Measurements from ENCODE around the gene PRUNE2. TPM values are rescaled to one million over a fixed set of nuclear protein-coding genes. Genes with fewer than 3 reads are reported as not detected.

PRUNE2 gene
- total RNA-seq, 2 donors from 2014 or later = 58.6 to 78.9 TPM

DNA sequence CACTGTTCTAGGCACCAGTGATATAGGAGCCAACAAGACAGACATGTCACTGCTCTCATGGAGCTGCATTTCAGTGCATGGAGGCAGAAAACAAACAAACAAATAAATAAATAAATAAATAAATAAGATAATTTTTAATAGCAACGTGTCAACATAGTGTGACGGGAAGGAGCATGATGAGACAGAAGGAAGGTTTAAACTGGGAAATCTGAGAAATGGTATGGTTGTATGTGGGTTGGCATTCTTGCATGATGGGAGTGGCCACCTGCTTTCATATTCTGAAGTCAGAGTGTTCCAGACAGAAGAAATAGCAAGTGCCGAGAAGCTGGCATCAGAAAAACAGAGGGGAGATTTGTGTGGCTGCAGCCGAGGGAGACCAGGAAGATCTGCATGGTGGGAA lies 141.8 kb downstream of the PRUNE2 start, which contains the start of gene PCA3:
Gene PCA3, plus strand, starts transcription at position 301 of the 400 bp plus-strand sequence.
- Histone ChIP-seq H3K4me1 (replicated peaks) (peaks cover 3% of the 10 kb centered on the region), H3K36me3 (no peaks in the 10 kb centered on the region), H3K27ac (no peak within 1 kb of the TSS), H3K27me3 (replicated peaks; ENCODE audit: insufficient read depth) (no peaks in the 10 kb centered on the region), H3K9me3 (no peaks in the 10 kb centered on the region), H3K4me3 (no peak within 1 kb of the TSS)
- TF ChIP-seq, protein P1, sequence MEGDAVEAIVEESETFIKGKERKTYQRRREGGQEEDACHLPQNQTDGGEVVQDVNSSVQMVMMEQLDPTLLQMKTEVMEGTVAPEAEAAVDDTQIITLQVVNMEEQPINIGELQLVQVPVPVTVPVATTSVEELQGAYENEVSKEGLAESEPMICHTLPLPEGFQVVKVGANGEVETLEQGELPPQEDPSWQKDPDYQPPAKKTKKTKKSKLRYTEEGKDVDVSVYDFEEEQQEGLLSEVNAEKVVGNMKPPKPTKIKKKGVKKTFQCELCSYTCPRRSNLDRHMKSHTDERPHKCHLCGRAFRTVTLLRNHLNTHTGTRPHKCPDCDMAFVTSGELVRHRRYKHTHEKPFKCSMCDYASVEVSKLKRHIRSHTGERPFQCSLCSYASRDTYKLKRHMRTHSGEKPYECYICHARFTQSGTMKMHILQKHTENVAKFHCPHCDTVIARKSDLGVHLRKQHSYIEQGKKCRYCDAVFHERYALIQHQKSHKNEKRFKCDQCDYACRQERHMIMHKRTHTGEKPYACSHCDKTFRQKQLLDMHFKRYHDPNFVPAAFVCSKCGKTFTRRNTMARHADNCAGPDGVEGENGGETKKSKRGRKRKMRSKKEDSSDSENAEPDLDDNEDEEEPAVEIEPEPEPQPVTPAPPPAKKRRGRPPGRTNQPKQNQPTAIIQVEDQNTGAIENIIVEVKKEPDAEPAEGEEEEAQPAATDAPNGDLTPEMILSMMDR (IDR thresholded peaks at IDR 0.05) = no peak
- TF ChIP-seq POLR2A (IDR thresholded peaks at IDR 0.05) (no peak), POLR2AphosphoS5 (IDR thresholded peaks at IDR 0.05) (no peak)
- intact Hi-C loops (cut with DNase I) = loop anchor here (5.0 kb wide), 1 partner anchor 143 kb away; the partner anchor contains the start of gene PRUNE2
- DNase-seq (ENCODE audit: low spot score) = no peak
- WGBS = 95% methylated on average over 4 of the region's 4 CpGs

DNA sequence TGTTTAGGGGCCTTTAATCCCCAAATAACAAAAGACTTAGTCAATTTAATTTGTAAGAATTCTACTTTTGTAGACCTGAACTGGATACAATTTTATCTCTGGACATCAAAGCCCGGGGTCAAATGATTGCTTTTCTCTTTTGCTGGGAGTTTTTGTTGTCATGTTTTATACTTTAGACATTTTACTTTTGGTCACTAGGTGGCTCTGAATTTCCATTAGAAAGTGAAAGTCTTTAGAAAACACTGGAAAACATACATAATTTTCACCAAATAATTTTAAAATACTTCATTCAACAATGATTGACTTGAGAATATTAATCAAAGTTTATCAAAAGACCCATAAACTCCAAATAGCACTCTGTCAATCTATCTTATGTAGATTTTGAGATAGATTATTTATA lies 144.5 kb downstream of the PRUNE2 start:
- WGBS = 17% methylated on average over 1 of the region's 1 CpG
- DNase-seq (ENCODE audit: low spot score) = no peak
- no peak for TF ChIP-seq POLR2A (IDR thresholded peaks at IDR 0.05)
- TF ChIP-seq, protein P1 (IDR thresholded peaks at IDR 0.05) = peak in 3 of 4 experiments; percentile 14 to 33 (median 18)
- no peak for TF ChIP-seq POLR2AphosphoS5 (IDR thresholded peaks at IDR 0.05)
- H3K4me3 ChIP-seq = no peak overlapping the region
- H3K27ac ChIP-seq = no peak overlapping the region
- intact Hi-C loops (cut with DNase I) = loop anchor here (5.0 kb wide), 1 partner anchor 146 kb away; the partner anchor contains the start of gene PRUNE2
- H3K4me1 ChIP-seq (replicated peaks) = peaks cover 3% of the 10 kb centered on the region
- H3K27me3 ChIP-seq (replicated peaks; ENCODE audit: insufficient read depth) = no peaks in the 10 kb centered on the region
- no peaks in the 10 kb centered on the region for H3K9me3 ChIP-seq
- no peaks in the 10 kb centered on the region for H3K36me3 ChIP-seq

DNA sequence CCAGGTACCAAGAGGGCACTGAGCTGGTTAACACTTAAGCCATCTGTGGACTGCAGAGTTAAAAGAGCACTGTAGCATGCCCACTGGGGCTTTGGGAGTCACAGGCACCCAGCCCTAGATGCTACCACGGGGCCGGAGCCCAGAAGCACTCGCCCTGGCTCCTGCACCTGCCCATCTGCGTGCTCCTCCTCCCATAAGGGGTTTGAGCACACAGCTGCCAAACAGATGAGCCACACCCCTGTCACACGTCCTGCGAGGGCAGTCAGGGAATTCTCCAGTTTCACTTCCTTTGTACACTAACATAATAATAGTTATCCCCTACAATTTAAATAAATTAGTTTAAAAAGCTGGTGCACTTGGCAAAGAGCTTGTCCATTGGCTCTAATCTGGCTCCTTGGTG lies 146.2 kb downstream of the PRUNE2 start:
- H3K36me3 ChIP-seq = no peaks in the 10 kb centered on the region
- intact Hi-C loops (cut with DNase I) = loop anchor here (5.0 kb wide), 1 partner anchor 148 kb away; the partner anchor contains the start of gene PRUNE2
- no peaks in the 10 kb centered on the region for H3K9me3 ChIP-seq
- H3K27ac ChIP-seq = no peak overlapping the region
- whole genome bisulfite sequencing = 40% methylated on average over 6 of the region's 6 CpGs
- no peak overlapping the region for H3K4me3 ChIP-seq
- DNase-seq (ENCODE audit: low spot score) = no peak
- H3K4me1 ChIP-seq (replicated peaks) = peaks cover 3% of the 10 kb centered on the region
- TF ChIP-seq, protein P1 (IDR thresholded peaks at IDR 0.05) = no peak
- TF ChIP-seq POLR2A (IDR thresholded peaks at IDR 0.05) = no peak
- TF ChIP-seq POLR2AphosphoS5 (IDR thresholded peaks at IDR 0.05) = no peak
- no peaks in the 10 kb centered on the region for H3K27me3 ChIP-seq (replicated peaks; ENCODE audit: insufficient read depth)

DNA sequence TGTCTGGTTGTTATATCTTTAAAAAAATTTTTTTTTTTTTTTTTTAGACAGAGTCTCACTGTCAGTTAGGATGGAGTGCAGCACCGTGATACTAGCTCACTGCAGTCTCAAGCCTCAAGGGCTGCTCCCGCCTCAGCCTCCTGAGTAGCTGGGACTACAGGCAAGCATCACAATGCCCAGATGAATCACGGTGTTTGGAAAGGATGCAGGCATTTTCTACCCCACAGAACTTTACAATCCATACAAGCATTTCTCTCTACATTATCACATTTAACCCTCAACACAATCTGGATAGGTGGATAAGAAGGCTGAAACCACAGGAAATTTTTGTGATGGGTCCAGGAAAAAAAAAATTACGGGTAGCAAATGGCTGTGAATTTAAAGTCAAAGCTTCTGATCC lies 147.4 kb downstream of the PRUNE2 start:
- WGBS = 71% methylated on average over 4 of the region's 4 CpGs
- Histone ChIP-seq H3K27ac (no peak overlapping the region), H3K4me1 (replicated peaks) (peaks cover 3% of the 10 kb centered on the region), H3K27me3 (replicated peaks; ENCODE audit: insufficient read depth) (no peaks in the 10 kb centered on the region), H3K9me3 (no peaks in the 10 kb centered on the region), H3K4me3 (no peak overlapping the region), H3K36me3 (no peaks in the 10 kb centered on the region)
- no peak for DNase-seq (ENCODE audit: low spot score)
- TF ChIP-seq POLR2AphosphoS5 (IDR thresholded peaks at IDR 0.05) = no peak
- TF ChIP-seq, protein P1 (IDR thresholded peaks at IDR 0.05) = no peak
- no peak for TF ChIP-seq POLR2A (IDR thresholded peaks at IDR 0.05)
- intact Hi-C loops (cut with DNase I) = no loop called here

Data from prostate gland (tissue), 2 donors.